Small intestine (tissue), 7 donors: Measurements from ENCODE around the gene NKAIN2. TPM values are rescaled to one million over a fixed set of nuclear protein-coding genes. Genes with fewer than 3 reads are reported as not detected.

Experiments
- DNase-seq, 2 donors: peaks; one replicate each; pipeline versions ENCODE4 v3.0.0 to v3.0.0-alpha.2; 2013
- FAIRE-seq: peaks from 2 replicates; lab custom pipeline; 2012; peaks lifted over from hg19 to GRCh38; lab: Jason Lieb, UNC
- H3K27ac ChIP-seq, 3 donors: one replicate each; pipeline ENCODE4 v1.5.1; 2013; ENCODE audit warnings: low read length in 2 of 3, mild to moderate bottlenecking in 2 of 3, control low read depth in 1 of 3, inconsistent platforms in 1 of 3, low read depth in 1 of 3, moderate library complexity in 1 of 3
- H3K27me3 ChIP-seq, 3 donors: one replicate each; pipeline ENCODE4 v1.6.1; 2013; ENCODE audit warnings: low read length in 3 of 3, inconsistent platforms in 1 of 3; ENCODE audit not compliant: control insufficient read depth in 3 of 3, insufficient read depth in 3 of 3
- H3K36me3 ChIP-seq, 3 donors: one replicate each; pipeline ENCODE4 v1.6.1; 2013; ENCODE audit warnings: low read length in 3 of 3, inconsistent platforms in 1 of 3, low read depth in 1 of 3, mild to moderate bottlenecking in 1 of 3, moderate library complexity in 1 of 3; ENCODE audit not compliant: control insufficient read depth in 3 of 3, insufficient read depth in 2 of 3
- H3K4me1 ChIP-seq, 3 donors: one replicate each; pipeline ENCODE4 v1.6.1; 2013; ENCODE audit warnings: low read length in 2 of 3, inconsistent platforms in 1 of 3, low read depth in 1 of 3, mild to moderate bottlenecking in 1 of 3, moderate library complexity in 1 of 3; ENCODE audit not compliant: control insufficient read depth in 3 of 3, insufficient read depth in 2 of 3
- H3K4me3 ChIP-seq, 3 donors: one replicate each; pipeline ENCODE4 v1.5.1; 2013; ENCODE audit warnings: low read length in 3 of 3, control low read depth in 1 of 3, inconsistent platforms in 1 of 3, low read depth in 1 of 3, mild to moderate bottlenecking in 1 of 3, moderate library complexity in 1 of 3
- H3K9me3 ChIP-seq, 2 donors: one replicate each; pipeline ENCODE4 v1.6.1; 2013; ENCODE audit warnings: low read depth in 1 of 2, low read length in 1 of 2; ENCODE audit not compliant: control insufficient read depth in 2 of 2, insufficient read depth in 1 of 2
- WGBS, 3 donors: extraction: QIAGEN DNeasy Blood & Tissue Kit; methylation state at CpG; one replicate each; pipeline ENCODE4 v1.1.7; 2013; 5-methylcytosine and 5-hydroxymethylcytosine counted together
- polyA plus RNA-seq, 4 donors: library from polyadenylated mRNA; stranded (reverse) in 3 of 4; unstranded in 1 of 4; fragments of 200-250 nt in 3 of 4; fragments of 120-200 nt in 1 of 4; gene quantifications; one replicate each; pipeline versions ENCODE4 v1.2.1 to v1.2.3, GENCODE V29; 2013
- donor health status: healthy with polysubstance abuse.
- donor health status: control.
- donor health status: control.
- donor health status: Bipolar disorder and iron deficiency.
- donor health status: healthy.

The NKAIN2 gene
- polyA plus RNA-seq, 4 donors = 0.16 to 1.4 (median 0.19) TPM; not detected in 1

DNA sequence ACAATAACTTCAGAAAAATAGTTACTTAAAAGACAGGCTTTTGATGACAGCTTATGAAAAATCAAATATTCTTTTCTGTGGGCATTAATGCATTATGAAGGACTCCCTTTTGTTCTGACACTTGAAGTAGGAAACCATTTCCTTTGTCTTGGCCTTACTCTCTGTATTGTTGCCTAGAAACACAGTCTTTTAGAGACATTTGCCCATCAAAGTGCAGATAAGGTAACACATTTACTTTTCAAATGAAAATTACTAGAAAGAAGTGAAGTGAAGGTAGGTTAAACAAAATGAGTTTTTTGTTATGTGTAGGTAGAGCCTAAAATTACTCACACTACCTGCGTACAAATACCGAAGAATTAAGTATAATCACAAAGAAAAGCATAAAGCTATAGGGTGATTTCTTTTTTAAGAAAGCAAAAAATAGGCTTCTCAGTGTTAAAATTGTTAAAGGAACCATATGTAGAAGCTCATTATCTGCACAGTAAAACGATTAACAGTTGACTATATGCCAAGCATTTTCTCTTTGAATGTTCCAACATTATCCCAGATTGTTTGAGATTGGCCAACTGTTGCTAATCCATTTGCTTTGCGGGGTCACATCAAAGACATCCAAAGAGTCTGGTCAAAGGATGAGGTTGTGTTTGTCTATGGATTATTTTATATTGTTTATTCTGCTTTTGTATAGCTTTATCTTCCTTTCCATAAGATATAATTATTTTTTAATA is 616.6 kb downstream of the NKAIN2 start:
- 47 to 59% (median 50%) methylated on average over 4 of the region's 4 CpGs for WGBS, 3 donors
- no peak overlapping the region for H3K4me3 ChIP-seq
- DNase-seq (no peak), FAIRE-seq (no peak)
- H3K4me1 ChIP-seq = no peaks in the 10 kb centered on the region
- H3K27ac ChIP-seq = no peak overlapping the region
- no peaks in the 10 kb centered on the region for H3K27me3 ChIP-seq
- H3K9me3 ChIP-seq = no peaks in the 10 kb centered on the region
- H3K36me3 ChIP-seq = no peaks in the 10 kb centered on the region

DNA sequence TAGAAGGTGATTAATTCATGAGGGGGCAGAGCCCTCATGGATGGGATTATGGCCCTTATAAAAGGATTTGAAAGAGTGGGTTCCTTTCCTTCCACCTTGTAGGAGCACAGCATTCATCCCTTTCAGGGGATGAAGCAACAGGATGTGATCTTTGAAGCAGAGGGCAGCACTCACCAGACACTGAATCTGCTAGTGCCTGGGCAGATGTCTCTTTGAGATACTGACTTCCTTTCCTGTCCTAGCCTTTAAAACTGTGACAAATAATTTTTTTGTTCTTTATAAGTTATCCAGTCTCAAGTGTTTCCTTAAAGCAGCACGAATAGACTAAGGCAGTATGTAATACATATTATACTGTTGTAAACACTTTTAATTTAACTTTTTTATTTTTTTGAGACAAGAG is 620.0 kb downstream of the NKAIN2 start:
- 61 to 77% (median 71%) methylated on average over 1 of the region's 1 CpG for WGBS, 3 donors
- FAIRE-seq = no peak
- Histone ChIP-seq H3K36me3 (no peaks in the 10 kb centered on the region), H3K9me3 (no peaks in the 10 kb centered on the region), H3K27me3 (no peaks in the 10 kb centered on the region), H3K4me1 (no peaks in the 10 kb centered on the region), H3K27ac (no peak overlapping the region), H3K4me3 (no peak overlapping the region)
- no peak for DNase-seq

DNA sequence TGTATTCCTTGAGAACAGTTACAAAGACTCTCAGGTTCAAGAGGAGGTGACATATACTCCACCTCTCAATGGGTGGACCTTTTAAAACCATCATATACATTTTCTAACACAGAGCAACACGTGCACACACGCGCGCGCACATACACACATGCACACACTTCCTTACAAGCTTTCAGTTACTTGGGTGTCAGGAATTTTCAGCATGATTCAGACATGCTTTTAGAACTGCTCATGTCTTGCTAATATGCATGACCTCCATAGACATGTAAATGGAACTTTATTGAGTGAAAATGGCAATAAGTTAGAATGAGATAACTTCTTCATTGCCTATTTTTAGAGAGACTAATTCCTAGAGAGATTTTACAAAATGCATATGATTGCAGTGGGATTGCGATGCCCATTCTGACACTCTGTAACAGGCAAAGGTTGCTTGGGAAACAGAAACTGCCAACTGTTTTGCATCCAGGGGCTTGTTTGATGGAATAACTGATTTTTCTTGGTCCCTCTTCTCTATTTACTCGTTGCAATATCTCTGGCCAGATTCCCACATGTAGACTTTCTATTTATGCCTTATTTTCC is 627.2 kb downstream of the NKAIN2 start:
- FAIRE-seq (no peak), DNase-seq (no peak)
- Histone ChIP-seq H3K27me3 (no peaks in the 10 kb centered on the region), H3K27ac (no peak overlapping the region), H3K4me3 (no peak overlapping the region), H3K4me1 (no peaks in the 10 kb centered on the region), H3K9me3 (no peaks in the 10 kb centered on the region), H3K36me3 (no peaks in the 10 kb centered on the region)
- 89 to 90% (median 89%) methylated on average over 7 of the region's 7 CpGs for WGBS, 3 donors

DNA sequence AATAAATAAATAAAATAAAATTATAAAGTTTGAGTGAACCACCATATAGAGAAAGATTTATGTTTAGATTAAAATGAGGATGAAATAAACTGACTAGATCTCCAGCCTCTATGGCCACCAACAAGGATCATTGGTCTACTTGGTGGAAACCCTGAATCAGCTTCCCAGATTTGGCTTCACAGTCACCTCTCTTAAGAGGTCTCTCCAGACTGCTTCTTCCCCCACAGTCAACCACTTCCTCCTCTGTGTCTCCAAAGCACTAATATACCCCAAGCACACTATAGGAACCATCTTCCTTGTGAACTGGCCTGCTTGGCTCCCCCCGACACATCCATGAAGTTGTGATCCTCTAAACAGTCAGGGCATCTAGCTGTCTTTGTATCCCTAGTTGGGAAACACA is 629.0 kb downstream of the NKAIN2 start:
- H3K4me1 ChIP-seq = no peaks in the 10 kb centered on the region
- no peak overlapping the region for H3K4me3 ChIP-seq
- H3K27me3 ChIP-seq = no peaks in the 10 kb centered on the region
- DNase-seq (no peak), FAIRE-seq (no peak)
- 71 to 90% (median 80%) methylated on average over 1 of the region's 1 CpG for WGBS, 3 donors
- no peak overlapping the region for H3K27ac ChIP-seq
- H3K9me3 ChIP-seq = no peaks in the 10 kb centered on the region
- H3K36me3 ChIP-seq = no peaks in the 10 kb centered on the region

DNA sequence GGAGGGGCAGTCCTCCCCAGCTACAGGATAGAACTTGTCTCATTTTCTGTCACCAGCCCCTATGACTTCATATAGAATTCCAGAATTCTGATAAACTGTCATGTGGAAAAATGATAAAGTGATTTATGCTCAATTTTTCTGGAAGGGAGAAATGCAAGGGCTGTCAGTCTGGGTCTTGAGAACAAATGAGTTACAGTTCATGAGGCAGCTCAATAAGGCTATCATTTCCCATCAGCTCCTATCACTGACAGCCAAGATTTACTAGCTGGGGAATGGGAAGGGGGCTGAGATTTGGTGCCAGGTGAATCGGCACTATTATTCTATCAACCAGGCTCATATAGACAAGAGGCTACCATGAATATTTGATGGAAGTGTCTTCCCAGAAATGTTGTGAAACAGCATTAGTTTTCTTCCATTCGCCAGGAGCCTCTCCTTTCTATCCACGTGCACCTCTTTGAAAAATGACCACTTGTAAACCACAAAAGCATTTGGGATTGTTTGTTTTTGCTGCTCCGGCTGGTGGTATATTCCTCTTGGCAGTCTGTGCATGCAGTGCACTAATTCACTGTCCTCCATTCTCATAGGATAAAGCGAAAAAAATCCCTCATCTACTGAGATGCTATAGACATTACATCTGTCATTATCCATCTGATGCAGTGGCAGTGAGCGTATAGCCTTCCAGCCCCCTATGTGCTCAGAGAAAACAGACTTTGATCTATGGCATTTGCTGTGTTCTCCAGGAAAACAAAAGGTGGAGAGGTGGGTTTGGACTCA is 629.9 kb downstream of the NKAIN2 start:
- WGBS, 3 donors = 55 to 71% (median 66%) methylated on average over 6 of the region's 6 CpGs
- no peak for FAIRE-seq
- no peaks in the 10 kb centered on the region for H3K27me3 ChIP-seq
- H3K4me3 ChIP-seq = no peak overlapping the region
- DNase-seq = no peak
- H3K9me3 ChIP-seq = no peaks in the 10 kb centered on the region
- H3K4me1 ChIP-seq = no peaks in the 10 kb centered on the region
- no peak overlapping the region for H3K27ac ChIP-seq
- H3K36me3 ChIP-seq = no peaks in the 10 kb centered on the region

DNA sequence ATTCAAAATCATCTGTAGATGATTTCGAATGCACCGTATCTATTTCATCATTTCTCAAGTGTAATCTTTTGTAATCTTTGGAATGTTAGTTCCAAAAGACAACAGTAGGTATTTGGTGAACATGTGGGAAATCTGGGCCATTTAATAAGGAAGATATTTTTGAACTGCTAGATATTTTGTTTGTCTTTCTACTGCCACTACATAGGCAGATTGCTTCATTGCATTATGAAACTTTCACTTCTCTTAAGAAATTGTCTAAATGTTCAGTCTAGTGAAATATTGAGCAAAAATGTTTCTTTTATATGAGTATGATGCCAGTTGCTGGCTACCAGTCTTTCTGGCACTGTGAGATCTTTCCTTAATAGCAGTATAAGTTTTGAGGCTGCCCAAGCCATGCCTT is 630.8 kb downstream of the NKAIN2 start:
- Histone ChIP-seq H3K27me3 (no peaks in the 10 kb centered on the region), H3K4me3 (no peak overlapping the region), H3K36me3 (no peaks in the 10 kb centered on the region), H3K27ac (no peak overlapping the region), H3K9me3 (no peaks in the 10 kb centered on the region), H3K4me1 (no peaks in the 10 kb centered on the region)
- DNase-seq (no peak), FAIRE-seq (no peak)
- WGBS, 3 donors = 90 to 93% (median 91%) methylated on average over 2 of the region's 2 CpGs

DNA sequence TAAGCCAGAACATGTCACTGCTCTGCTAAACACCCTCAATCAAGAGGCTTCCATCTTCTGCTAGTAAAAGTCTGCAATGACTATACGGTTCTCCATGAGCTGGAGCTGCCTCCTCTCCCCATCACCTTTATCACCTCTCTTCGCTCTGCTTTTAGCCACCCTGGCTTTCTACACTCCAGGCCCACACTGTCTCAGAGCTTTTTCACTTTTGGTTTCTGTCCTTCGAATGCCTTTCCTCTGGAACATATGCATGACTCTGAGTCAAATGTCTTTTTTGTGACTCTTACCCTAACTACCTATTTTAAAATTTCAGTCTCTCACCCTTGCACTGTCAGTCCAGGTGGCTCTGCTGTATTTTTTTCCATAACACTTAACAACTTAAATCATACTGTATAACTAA is 633.1 kb downstream of the NKAIN2 start:
- Histone ChIP-seq H3K4me3 (no peak overlapping the region), H3K4me1 (no peaks in the 10 kb centered on the region), H3K27me3 (no peaks in the 10 kb centered on the region), H3K27ac (no peak overlapping the region), H3K9me3 (no peaks in the 10 kb centered on the region), H3K36me3 (no peaks in the 10 kb centered on the region)
- DNase-seq (no peak), FAIRE-seq (no peak)
- WGBS, 3 donors = 67 to 81% (median 76%) methylated on average over 3 of the region's 3 CpGs

DNA sequence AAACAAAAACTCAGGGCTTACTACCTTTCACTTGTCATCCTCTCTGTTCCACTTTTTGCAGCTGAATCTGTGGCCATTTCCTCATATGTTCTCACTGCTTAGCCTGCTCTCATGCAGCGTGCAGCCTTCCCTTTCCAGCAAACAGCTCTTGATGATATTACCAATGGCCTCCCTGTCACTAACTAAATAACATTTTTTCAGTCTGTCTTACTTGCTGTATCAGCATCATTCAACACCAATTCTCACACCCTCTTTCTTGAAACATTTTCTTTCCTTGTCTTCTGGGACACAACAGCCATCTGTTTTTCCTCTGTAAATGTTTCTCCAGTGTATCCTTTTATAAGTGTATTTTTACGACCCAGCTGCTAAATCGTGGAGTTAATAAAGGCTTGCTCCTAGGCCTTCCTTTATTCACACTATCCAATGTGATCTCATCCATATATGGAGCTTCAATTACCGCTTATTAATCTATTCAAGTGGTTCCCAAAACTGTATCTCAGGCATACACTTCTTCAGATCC is 634.9 kb downstream of the NKAIN2 start:
- FAIRE-seq (no peak), DNase-seq (no peak)
- H3K4me1 ChIP-seq = no peaks in the 10 kb centered on the region
- H3K36me3 ChIP-seq = no peaks in the 10 kb centered on the region
- no peaks in the 10 kb centered on the region for H3K27me3 ChIP-seq
- no peak overlapping the region for H3K4me3 ChIP-seq
- WGBS, 3 donors = 49 to 61% (median 60%) methylated on average over 4 of the region's 4 CpGs
- H3K27ac ChIP-seq = no peak overlapping the region
- H3K9me3 ChIP-seq = no peaks in the 10 kb centered on the region
